Smooth muscle cell of bladder (primary cell): Measurements from ENCODE around the gene DNASE1L3. TPM values are rescaled to one million over a fixed set of nuclear protein-coding genes. Genes with fewer than 3 reads are reported as not detected.

Source experiments
- total RNA-seq: library from RNA; depleted of rRNA; stranded (reverse); fragments of >200 nt; gene quantifications from 2 replicates; pipeline ENCODE4 v1.2.3, GENCODE V29; 2014

Gene DNASE1L3
- total RNA-seq = 0.18 TPM in 1 of 2 replicates, not detected in the other

GRCh38 chr3:58210761-58211460 lies at the start of gene DNASE1L3:
TSS of gene DNASE1L3 (minus strand) at chr3:58210972. CDS start at chr3:58210906, 66 bp downstream.

GRCh38 chr3:58237238-58237940 lies 26.6 kb upstream of the DNASE1L3 start, which contains the start of gene ABHD6:
TSS of gene ABHD6 (plus strand) at chr3:58237792. CDS start at chr3:58256587, 18,795 bp downstream.

Other genes with a start within 250 kb of the DNASE1L3 start
- 188 and 189 TPM in 2 replicates for gene FLNB, start 202.6 kb downstream of the DNASE1L3 start, total RNA-seq
- gene ABHD6, start 26.8 kb upstream of the DNASE1L3 start, total RNA-seq = 5.5 and 8.8 TPM in 2 replicates
- gene RPP14, start 95.3 kb upstream of the DNASE1L3 start, total RNA-seq = 9.1 and 12.2 TPM in 2 replicates
- gene HTD2, start 95.5 kb upstream of the DNASE1L3 start, total RNA-seq = 5.7 and 9.5 TPM in 2 replicates
- gene PXK, start 121.9 kb upstream of the DNASE1L3 start, total RNA-seq = 40.1 and 52.6 TPM in 2 replicates
- gene PDHB, start 222.9 kb upstream of the DNASE1L3 start, total RNA-seq = 77.7 and 78.6 TPM in 2 replicates